OCI-LY7 (cell line): ENCODE data around the gene ITPKB.

ENCODE experiments used
- EZH2phosphoT487 ChIP-seq: fragments of 200-600 bp; sonication (generic); IDR thresholded peaks from 2 replicates; pipeline ENCODE4 v1.6.1; 2018; ENCODE audit warnings: low read depth, borderline replicate concordance, mild to moderate bottlenecking, mixed run types, antibody characterized with exemption, low read length, moderate library complexity, mixed read lengths
- TF ChIP-seq, protein P1 (sequence below): fragments of 200-600 bp; sonication (generic); conservative IDR thresholded peaks from 2 replicates; pipeline ENCODE4 v1.5.1; 2014; ENCODE audit warnings: mild to moderate bottlenecking, antibody characterized with exemption, low read length, moderate library complexity, mixed read lengths

DNA sequence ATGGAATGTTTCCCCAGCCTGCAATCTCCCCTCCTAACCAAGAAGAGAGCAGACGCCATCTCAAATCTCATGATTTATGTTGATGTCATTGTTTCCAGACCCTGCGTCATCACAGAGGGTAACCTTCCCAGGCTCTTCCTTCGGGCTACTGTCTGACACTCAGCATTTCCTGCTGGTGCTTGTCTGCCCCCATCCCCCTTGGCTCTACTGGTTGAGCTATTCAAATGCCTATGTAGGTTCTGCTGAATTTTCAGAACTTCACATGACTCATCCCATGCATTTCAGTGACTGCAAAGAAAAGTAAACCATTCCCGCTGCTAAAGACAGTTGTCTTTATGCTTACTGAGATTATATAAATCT, 24.8 kb upstream of the ITPKB start:
- TF ChIP-seq, protein P1, sequence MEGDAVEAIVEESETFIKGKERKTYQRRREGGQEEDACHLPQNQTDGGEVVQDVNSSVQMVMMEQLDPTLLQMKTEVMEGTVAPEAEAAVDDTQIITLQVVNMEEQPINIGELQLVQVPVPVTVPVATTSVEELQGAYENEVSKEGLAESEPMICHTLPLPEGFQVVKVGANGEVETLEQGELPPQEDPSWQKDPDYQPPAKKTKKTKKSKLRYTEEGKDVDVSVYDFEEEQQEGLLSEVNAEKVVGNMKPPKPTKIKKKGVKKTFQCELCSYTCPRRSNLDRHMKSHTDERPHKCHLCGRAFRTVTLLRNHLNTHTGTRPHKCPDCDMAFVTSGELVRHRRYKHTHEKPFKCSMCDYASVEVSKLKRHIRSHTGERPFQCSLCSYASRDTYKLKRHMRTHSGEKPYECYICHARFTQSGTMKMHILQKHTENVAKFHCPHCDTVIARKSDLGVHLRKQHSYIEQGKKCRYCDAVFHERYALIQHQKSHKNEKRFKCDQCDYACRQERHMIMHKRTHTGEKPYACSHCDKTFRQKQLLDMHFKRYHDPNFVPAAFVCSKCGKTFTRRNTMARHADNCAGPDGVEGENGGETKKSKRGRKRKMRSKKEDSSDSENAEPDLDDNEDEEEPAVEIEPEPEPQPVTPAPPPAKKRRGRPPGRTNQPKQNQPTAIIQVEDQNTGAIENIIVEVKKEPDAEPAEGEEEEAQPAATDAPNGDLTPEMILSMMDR, result no peak
- TF ChIP-seq EZH2phosphoT487, result no peak
